Thyroid gland (tissue), 4 donors: Measurements from ENCODE around the gene TSPAN31. TPM values are rescaled to one million over a fixed set of nuclear protein-coding genes. Genes with fewer than 3 reads are reported as not detected.

ENCODE experiments used
- DNase-seq, 2 donors: peaks; one replicate each; pipeline ENCODE4 v3.0.0-alpha.2; 2019
- H3K27ac ChIP-seq, 3 donors: fragments of 200-600 bp; sonication (generic); 1 replicate in 2 of 3; 2 replicates in 1 of 3; pipeline ENCODE4 v1.5.1; 2016 to 2019; ENCODE audit warnings: mild to moderate bottlenecking in 1 of 3, moderate library complexity in 1 of 3
- H3K27me3 ChIP-seq: fragments of 200-600 bp; sonication (generic); one replicate; pipeline ENCODE4 v1.5.1; 2019
- H3K36me3 ChIP-seq, 2 donors: fragments of 200-600 bp; sonication (generic); one replicate each; pipeline ENCODE4 v1.5.1; 2016 to 2019
- H3K4me1 ChIP-seq, 2 donors: fragments of 200-600 bp; sonication (generic); one replicate each; pipeline ENCODE4 v1.5.1; 2017 to 2019
- H3K4me3 ChIP-seq, 3 donors: fragments of 200-600 bp; sonication (generic); replicated peaks in 1 of 3; 1 replicate in 2 of 3; 2 replicates in 1 of 3; pipeline ENCODE4 v1.5.1; 2016; ENCODE audit warnings: mild to moderate bottlenecking in 1 of 3
- H3K9me3 ChIP-seq: fragments of 200-600 bp; sonication (generic); one replicate; pipeline ENCODE4 v1.5.1; 2017
- POLR2A ChIP-seq, 2 donors: fragments of 450-650 bp; IDR thresholded peaks; one replicate each; pipeline ENCODE4 v1.6.1; 2017; ENCODE audit warnings: antibody characterized with exemption in 2 of 2, mild to moderate bottlenecking in 2 of 2, moderate library complexity in 1 of 2
- WGBS, 2 donors: methylation state at CpG; one replicate each; pipeline ENCODE4 v1.1.5; 2017; 5-methylcytosine and 5-hydroxymethylcytosine counted together
- intact Hi-C: fragments of 100-400 bp; cut with DNase I; formaldehyde crosslinking; loops from one replicate; pipeline ENCODE4 v1.15.1; 2023
- total RNA-seq, 4 donors: library from RNA; depleted of rRNA; stranded (reverse); fragments of >200 nt; gene quantifications; one replicate each; pipeline ENCODE4 v1.2.3, GENCODE V29; 2016
- TF ChIP-seq, protein P1 (sequence below), 6 experiments: fragments of 200-600 bp in 3 of 6; fragments of 450-650 bp in 3 of 6; sonication (generic) in 3 of 6; IDR thresholded peaks; one replicate each; pipeline ENCODE4 v1.5.1; 2016 to 2019; ENCODE audit warnings: antibody characterized with exemption in 6 of 6, mild to moderate bottlenecking in 2 of 6, inconsistent platforms in 1 of 6, moderate library complexity in 1 of 6

TSPAN31 gene, protein sequence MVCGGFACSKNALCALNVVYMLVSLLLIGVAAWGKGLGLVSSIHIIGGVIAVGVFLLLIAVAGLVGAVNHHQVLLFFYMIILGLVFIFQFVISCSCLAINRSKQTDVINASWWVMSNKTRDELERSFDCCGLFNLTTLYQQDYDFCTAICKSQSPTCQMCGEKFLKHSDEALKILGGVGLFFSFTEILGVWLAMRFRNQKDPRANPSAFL
- total RNA-seq, result 100 to 1,000 TPM; 110 to 166 (median 137) TPM

DNA sequence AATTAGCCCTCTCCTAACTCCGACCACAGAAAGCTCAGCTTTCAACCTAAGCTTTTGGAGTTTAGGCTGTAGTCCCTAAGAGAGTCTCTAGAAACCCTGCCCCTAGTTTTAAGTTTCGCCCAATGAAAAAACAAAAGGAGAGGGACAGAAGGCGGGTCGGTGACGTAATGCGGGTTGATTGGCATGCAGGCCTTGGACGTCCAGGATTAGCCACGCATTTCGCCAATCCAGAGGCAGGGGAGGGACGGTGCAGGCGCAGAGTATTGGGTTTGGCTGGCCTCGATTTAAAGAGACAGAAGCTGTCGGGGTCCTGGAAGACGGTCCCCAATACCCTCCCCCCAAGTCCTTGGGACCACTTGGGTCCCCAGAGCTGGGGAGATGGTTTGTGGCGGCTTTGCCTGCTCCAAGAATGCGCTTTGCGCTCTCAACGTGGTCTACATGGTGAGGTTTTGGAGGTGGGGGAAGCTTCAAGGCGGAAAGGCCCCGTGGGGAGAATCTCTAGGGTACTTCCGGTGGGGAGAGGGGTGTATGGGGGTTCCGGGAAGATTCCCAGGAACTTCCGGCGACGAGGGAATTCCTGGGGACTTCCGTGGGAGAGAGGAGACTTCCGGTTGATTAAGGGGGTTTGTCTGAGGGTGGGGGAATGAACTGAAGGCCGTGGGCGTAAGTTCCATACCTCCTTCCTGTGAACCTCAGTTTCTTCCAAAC is at the start of gene TSPAN31:
Gene TSPAN31 (plus strand): TSS at position 263 of the 708 bp plus-strand sequence. CDS start 116 bp downstream, at position 379.
- H3K27ac ChIP-seq, result peak within 1 kb of the TSS; percentile 94 to 96 (median 95)
- 0 to 1% methylated on average over 28 to 29 of the region's 29 CpGs for WGBS, 2 donors
- intact Hi-C loops, result no loop called here
- TF ChIP-seq, protein P1, sequence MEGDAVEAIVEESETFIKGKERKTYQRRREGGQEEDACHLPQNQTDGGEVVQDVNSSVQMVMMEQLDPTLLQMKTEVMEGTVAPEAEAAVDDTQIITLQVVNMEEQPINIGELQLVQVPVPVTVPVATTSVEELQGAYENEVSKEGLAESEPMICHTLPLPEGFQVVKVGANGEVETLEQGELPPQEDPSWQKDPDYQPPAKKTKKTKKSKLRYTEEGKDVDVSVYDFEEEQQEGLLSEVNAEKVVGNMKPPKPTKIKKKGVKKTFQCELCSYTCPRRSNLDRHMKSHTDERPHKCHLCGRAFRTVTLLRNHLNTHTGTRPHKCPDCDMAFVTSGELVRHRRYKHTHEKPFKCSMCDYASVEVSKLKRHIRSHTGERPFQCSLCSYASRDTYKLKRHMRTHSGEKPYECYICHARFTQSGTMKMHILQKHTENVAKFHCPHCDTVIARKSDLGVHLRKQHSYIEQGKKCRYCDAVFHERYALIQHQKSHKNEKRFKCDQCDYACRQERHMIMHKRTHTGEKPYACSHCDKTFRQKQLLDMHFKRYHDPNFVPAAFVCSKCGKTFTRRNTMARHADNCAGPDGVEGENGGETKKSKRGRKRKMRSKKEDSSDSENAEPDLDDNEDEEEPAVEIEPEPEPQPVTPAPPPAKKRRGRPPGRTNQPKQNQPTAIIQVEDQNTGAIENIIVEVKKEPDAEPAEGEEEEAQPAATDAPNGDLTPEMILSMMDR (IDR thresholded peaks at IDR 0.05), result peak in 1 of 6 experiments; percentile 5
- peak in 1 of 2 donors; percentile 73 for TF ChIP-seq POLR2A (IDR thresholded peaks at IDR 0.05)
- H3K4me1 ChIP-seq, result peaks cover 0 to 10% of the 10 kb centered on the region in 2 donors
- peak; percentile 99 for DNase-seq
- H3K27me3 ChIP-seq, result no peaks in the 10 kb centered on the region
- peak within 1 kb of the TSS; percentile 54 to 88 (median 76) for H3K4me3 ChIP-seq
- no peaks in the 10 kb centered on the region for H3K9me3 ChIP-seq
- peaks cover 25 to 26% of the 10 kb centered on the region in 2 donors for H3K36me3 ChIP-seq

DNA sequence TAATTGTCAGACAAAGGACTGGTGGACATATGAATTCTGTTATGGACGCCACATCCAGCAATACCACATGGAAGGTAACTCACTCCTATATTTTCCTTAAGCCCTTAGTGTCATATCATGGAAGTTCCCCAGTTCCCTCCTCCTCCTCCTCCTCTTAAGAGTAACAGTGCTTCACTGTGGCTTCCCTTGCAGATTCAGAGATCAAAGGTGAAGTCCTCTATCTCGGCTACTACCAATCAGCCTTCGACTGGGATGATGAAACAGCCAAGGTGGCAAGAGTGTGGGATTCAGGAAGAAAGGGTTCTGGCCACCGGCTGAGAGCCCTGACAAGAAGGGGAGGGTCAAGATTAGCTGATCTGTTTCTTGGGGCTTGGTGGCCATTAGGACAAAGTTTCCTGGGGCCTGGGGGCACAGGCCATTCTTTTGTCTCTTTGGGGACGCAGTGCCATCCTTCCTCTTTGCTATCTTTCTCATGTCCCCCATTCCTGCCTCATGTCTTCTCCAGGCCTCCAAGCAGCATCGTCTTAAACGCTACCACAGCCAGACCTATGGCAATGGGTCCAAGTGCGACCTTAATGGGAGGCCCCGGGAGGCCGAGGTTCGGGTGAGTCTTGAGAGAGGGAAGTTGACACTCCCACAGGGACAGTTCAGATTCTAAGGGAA is 48.9 kb upstream of the TSPAN31 start:
- no peaks in the 10 kb centered on the region for H3K9me3 ChIP-seq
- no peak for TF ChIP-seq POLR2A (IDR thresholded peaks at IDR 0.05)
- TF ChIP-seq, protein P1 (IDR thresholded peaks at IDR 0.05), result no peak
- H3K27ac ChIP-seq, result no peak overlapping the region
- H3K36me3 ChIP-seq, result peaks cover 13 to 20% of the 10 kb centered on the region in 2 donors
- H3K4me3 ChIP-seq, result no peak overlapping the region
- WGBS, 2 donors, result 92 to 93% methylated on average over 11 of the region's 11 CpGs
- intact Hi-C loops, result loop anchor here (10.0 kb wide), 1 partner anchor 111 kb away; no protein-coding TSS in a partner anchor
- H3K4me1 ChIP-seq, result peaks cover 7% of the 10 kb centered on the region in 2 donors
- H3K27me3 ChIP-seq, result no peaks in the 10 kb centered on the region
- no peak for DNase-seq

DNA sequence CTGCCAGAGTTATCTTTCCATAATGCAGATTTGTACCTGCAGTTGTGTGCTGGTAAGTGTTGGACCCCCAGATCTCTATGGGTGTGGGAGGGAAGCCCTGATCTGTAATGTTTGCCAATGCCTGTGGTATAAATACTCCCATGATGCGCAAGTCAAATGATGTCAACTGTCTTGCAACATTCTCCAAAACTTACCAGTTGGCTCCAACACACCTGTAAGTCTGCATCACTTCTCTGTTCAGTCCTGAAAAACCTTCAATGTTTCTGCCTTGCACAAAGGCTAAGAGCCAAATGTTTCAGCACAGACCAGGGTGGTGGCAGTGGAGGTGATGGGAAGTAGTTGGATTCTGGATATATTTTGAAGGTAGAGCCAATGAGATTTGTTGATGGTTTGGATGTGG is 47.8 kb upstream of the TSPAN31 start:
- H3K9me3 ChIP-seq, result no peaks in the 10 kb centered on the region
- H3K36me3 ChIP-seq, result peaks cover 13 to 24% of the 10 kb centered on the region in 2 donors
- no peaks in the 10 kb centered on the region for H3K27me3 ChIP-seq
- intact Hi-C loops, result loop anchor here (10.0 kb wide), 1 partner anchor 112 kb away; no protein-coding TSS in a partner anchor
- TF ChIP-seq, protein P1 (IDR thresholded peaks at IDR 0.05), result no peak
- no peak for TF ChIP-seq POLR2A (IDR thresholded peaks at IDR 0.05)
- H3K4me1 ChIP-seq, result peaks cover 7% of the 10 kb centered on the region in 2 donors
- no peak overlapping the region for H3K4me3 ChIP-seq
- no peak for DNase-seq
- 92 to 100% methylated on average over 1 of the region's 1 CpG for WGBS, 2 donors
- H3K27ac ChIP-seq, result no peak overlapping the region

DNA sequence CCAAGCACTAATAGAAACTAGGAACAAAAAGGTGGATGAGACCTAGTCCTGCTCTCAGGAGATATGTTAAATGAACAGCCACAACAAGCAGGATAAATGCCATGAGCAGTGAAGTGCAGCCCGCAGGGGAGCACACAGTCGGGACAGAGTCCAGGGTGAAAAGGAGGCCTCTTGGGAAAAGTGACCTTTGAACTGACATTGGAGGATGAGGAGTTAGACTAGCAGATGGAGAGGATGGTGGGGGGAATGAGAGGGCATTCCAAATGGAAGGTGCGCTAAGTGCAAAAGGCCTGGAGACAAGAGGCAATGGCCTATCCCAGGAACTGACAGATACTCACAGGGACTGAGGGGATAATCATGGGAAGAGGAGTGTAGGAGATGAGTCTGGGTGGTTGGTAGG is 46.4 kb upstream of the TSPAN31 start:
- Histone ChIP-seq H3K36me3 (peaks cover 13 to 29% of the 10 kb centered on the region in 2 donors), H3K9me3 (no peaks in the 10 kb centered on the region), H3K4me3 (no peak overlapping the region), H3K27me3 (no peaks in the 10 kb centered on the region), H3K4me1 (peaks cover 7% of the 10 kb centered on the region in 2 donors), H3K27ac (no peak overlapping the region)
- intact Hi-C loops, result loop anchor here (10.0 kb wide), 1 partner anchor 114 kb away; no protein-coding TSS in a partner anchor
- 91 to 92% methylated on average over 3 of the region's 3 CpGs for WGBS, 2 donors
- no peak for DNase-seq
- no peak for TF ChIP-seq POLR2A (IDR thresholded peaks at IDR 0.05)
- TF ChIP-seq, protein P1 (IDR thresholded peaks at IDR 0.05), result no peak
